ENCODE results near the gene LRCH1. TPM values are rescaled to one million over a fixed set of nuclear protein-coding genes. Genes with fewer than 3 reads are reported as not detected.
A peak's percentile ranks its signal among the peaks of the same experiment; 100 is the strongest.

The LRCH1 gene
- total RNA-seq, 4 donors from 2014 or later, result 42.7 to 66.0 (median 53.1) TPM

- no peak for DNase-seq (ENCODE audit: extremely low spot score)
- peaks cover 21 to 58% (median 53%) of the 10 kb centered on the region in 4 donors for H3K4me1 ChIP-seq
- intact Hi-C loops (cut with DNase I), result no loop called here
- no peaks in the 10 kb centered on the region for H3K36me3 ChIP-seq
- no peak overlapping the region for H3K4me3 ChIP-seq
- no peak overlapping the region for H3K27ac ChIP-seq (replicated peaks in 1 of 4)
- no peaks in the 10 kb centered on the region for H3K27me3 ChIP-seq
- no peaks in the 10 kb centered on the region for H3K9me3 ChIP-seq
- TF ChIP-seq POLR2AphosphoS5 (IDR thresholded peaks at IDR 0.05) (no peak), POLR2A (IDR thresholded peaks at IDR 0.05; ENCODE audit: low read depth) (no peak), CTCF (IDR thresholded peaks at IDR 0.05) (no peak), EP300 (IDR thresholded peaks at IDR 0.05) (no peak)
- 82% methylated on average over 1 of the region's 1 CpG for whole genome bisulfite sequencing
Measured at GRCh38 chr13:46649816-46650215, 96.8 kb downstream of the LRCH1 start.

- TF ChIP-seq POLR2AphosphoS5 (IDR thresholded peaks at IDR 0.05), result no peak
- TF ChIP-seq CTCF (IDR thresholded peaks at IDR 0.05), result no peak
- TF ChIP-seq EP300 (IDR thresholded peaks at IDR 0.05), result no peak
- no peak for TF ChIP-seq POLR2A (IDR thresholded peaks at IDR 0.05; ENCODE audit: low read depth)
- DNase-seq (ENCODE audit: extremely low spot score), result no peak
- no peaks in the 10 kb centered on the region for H3K27me3 ChIP-seq
- 72% methylated on average over 1 of the region's 1 CpG for WGBS
- no peaks in the 10 kb centered on the region for H3K9me3 ChIP-seq
- H3K27ac ChIP-seq (replicated peaks in 1 of 4), result peak overlapping the region; percentile 82 to 86 (median 84)
- intact Hi-C loops (cut with DNase I), result no loop called here
- H3K36me3 ChIP-seq, result no peaks in the 10 kb centered on the region
- H3K4me3 ChIP-seq, result no peak overlapping the region
- peaks cover 24 to 57% (median 53%) of the 10 kb centered on the region in 4 donors for H3K4me1 ChIP-seq
Measured at GRCh38 chr13:46654951-46655350, 102.0 kb downstream of the LRCH1 start.

GRCh38 chr13:46655377-46656180 lies 102.6 kb downstream of the LRCH1 start:
- Histone ChIP-seq H3K9me3 (no peaks in the 10 kb centered on the region), H3K4me1 (peaks cover 24 to 62% (median 55%) of the 10 kb centered on the region in 4 donors), H3K27ac (replicated peaks in 1 of 4) (peak overlapping the region; percentile 82 to 86 (median 84)), H3K27me3 (no peaks in the 10 kb centered on the region), H3K36me3 (no peaks in the 10 kb centered on the region), H3K4me3 (peak overlapping the region in 2 of 4 donors; percentile 28 to 38)
- WGBS, result 16% methylated on average over 8 of the region's 8 CpGs
- no peak for DNase-seq (ENCODE audit: extremely low spot score)
- TF ChIP-seq EP300 (IDR thresholded peaks at IDR 0.05) (no peak), POLR2AphosphoS5 (IDR thresholded peaks at IDR 0.05) (peak; percentile 35 to 54), CTCF (IDR thresholded peaks at IDR 0.05) (no peak)
- intact Hi-C loops (cut with DNase I), result no loop called here

GRCh38 chr13:46656786-46657185 lies 103.8 kb downstream of the LRCH1 start:
- Histone ChIP-seq H3K4me1 (peaks cover 33 to 70% (median 62%) of the 10 kb centered on the region in 4 donors), H3K27me3 (no peaks in the 10 kb centered on the region), H3K27ac (replicated peaks in 1 of 4) (peak overlapping the region; percentile 82 to 86 (median 84)), H3K4me3 (no peak overlapping the region), H3K9me3 (no peaks in the 10 kb centered on the region), H3K36me3 (no peaks in the 10 kb centered on the region)
- TF ChIP-seq POLR2A (IDR thresholded peaks at IDR 0.05; ENCODE audit: low read depth), result no peak
- TF ChIP-seq POLR2AphosphoS5 (IDR thresholded peaks at IDR 0.05), result no peak
- TF ChIP-seq EP300 (IDR thresholded peaks at IDR 0.05), result no peak
- TF ChIP-seq CTCF (IDR thresholded peaks at IDR 0.05), result no peak
- intact Hi-C loops (cut with DNase I), result no loop called here
- no peak for DNase-seq (ENCODE audit: extremely low spot score)

Data from esophagus muscularis mucosa (tissue), 4 donors.